ENCODE results near the gene FAIM.
"Not testable (repeated sequence)": the region's sequence is repeated elsewhere in the genome, so short reads cannot be mapped to it uniquely, and the experiment has no call there.

The FAIM gene

GRCh38 chr3:138604106-138604595, 4.4 kb upstream of the FAIM start:
- not testable (repeated sequence) for DNase-seq

DNA sequence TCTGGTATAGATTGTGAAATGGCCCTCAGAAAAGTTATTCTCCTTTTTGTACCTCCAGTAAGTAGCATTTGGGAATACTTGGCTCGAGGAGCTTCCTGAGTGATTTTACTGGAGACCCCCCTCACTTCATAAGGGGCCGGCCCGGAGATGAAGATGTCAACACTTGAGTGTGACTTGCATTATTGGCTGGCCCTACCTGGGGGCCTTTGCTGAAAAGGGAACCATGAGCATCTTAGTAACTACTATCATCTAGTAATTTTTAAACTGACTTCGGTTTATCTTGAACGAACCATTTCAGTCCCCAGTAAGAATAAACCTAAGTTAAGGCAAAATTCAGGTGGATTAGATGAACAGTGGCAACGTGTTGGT, 1.3 kb downstream of the FAIM start:
- no peak for DNase-seq

- DNase-seq, result no peak
Observed at GRCh38 chr3:138615462-138615861, 6.9 kb downstream of the FAIM start.

DNA sequence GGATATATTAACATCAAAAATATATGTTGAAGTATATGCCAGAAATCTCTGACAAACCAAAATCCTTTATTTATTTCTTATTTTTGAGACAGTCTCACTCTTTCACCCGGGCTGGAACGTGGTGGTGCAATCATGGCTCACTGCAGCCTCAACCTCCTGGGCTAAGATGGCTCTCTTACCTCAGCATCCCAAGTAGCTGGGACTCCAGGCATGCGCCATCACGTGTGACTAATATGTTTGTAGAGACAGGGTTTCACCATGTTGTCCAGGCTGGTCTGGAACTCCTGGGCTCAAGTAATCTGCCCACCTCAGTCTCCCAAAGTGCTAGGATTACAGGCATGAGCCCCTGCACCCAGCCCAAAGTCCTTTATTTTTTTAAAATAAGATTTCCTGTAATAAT, 11.9 kb downstream of the FAIM start:
- no peak for DNase-seq

GRCh38 chr3:138624518-138624917, 15.9 kb downstream of the FAIM start:
- no peak for DNase-seq

DNA sequence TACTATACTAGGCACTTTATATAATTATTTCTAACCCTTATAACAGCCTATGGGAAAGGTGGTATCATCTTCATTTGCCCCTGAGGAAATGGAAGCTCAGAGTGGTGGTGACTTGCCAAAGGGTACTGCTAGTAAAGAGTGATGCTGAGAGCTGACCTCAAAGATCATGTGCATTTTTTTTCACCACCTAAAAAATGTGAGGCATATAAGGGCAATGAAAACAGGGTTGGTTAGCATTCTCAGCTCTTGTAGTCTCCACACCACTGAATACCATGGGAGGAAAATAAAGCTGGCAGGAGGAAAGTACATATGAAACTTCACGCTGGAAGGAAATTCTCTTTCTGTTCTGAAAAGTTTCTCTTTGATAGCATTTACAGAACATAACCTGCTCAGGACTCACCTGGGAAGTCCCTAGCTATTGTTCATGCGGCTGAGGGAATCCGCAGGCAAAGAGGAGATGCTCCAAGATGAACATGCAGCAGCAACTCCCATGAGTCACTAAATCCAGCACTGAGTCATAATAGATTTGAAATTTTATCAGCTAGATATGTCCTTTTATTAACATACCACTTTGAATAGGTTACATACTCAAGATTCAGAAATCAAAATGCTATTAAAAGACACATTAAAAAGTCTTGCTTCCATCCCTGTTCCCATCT, 17.3 kb downstream of the FAIM start:
- no peak for DNase-seq

GRCh38 chr3:138629526-138629925, 21.0 kb downstream of the FAIM start:
- DNase-seq, result no peak

- no peak for DNase-seq
Observed at GRCh38 chr3:138638641-138639040, 30.1 kb downstream of the FAIM start.

GRCh38 chr3:138640537-138640936, 32.0 kb downstream of the FAIM start:
- no peak for DNase-seq

- no peak for DNase-seq
Observed at GRCh38 chr3:138642226-138642926, 33.8 kb downstream of the FAIM start.

GRCh38 chr3:138642927-138643253, 34.3 kb downstream of the FAIM start:
- no peak for DNase-seq

- no peak for DNase-seq
Observed at GRCh38 chr3:138646008-138646407, 37.4 kb downstream of the FAIM start.

DNA sequence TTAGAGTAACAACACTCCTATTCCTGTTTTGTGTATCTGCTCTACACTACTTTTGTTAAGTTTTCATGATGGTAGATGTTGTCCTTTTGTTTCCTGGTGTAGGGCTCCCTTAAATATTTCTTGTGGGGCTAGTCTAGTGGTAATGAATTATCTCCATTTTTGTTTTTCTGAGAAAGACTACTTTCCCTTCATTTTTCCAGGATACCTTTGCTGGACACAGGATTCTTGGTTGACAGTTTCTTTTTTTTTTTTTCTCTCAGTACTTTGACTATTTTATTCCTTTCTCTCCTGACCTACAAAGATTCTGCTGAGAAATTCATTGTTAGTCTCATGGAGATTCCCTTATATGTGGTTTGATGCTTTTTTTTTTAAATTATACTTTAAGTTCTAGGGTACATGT, 37.9 kb downstream of the FAIM start:
- no peak for DNase-seq

DNA sequence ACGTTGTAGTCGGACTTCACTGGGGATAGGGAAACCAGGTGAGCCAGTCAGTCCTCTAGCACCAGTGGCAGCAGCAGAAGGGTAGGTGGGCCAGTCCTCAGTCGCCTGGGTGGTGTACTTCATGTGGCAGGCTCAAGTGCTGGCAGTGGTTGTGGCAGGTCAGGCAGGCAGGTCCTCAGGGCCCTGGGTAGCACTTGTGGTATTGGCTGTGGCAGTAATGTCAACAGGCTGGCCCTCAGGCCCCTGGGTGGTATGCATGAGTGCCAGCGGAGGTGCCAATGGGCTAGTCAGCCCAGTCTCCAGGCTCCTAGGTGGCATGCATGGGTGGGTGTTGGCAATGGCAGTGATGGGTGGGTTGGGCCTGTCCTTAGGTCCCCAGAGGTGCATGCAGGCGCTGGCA, 40.6 kb downstream of the FAIM start:
- no peak for DNase-seq

- no peak for DNase-seq
Observed at GRCh38 chr3:138653567-138653966, 45.0 kb downstream of the FAIM start.

DNA sequence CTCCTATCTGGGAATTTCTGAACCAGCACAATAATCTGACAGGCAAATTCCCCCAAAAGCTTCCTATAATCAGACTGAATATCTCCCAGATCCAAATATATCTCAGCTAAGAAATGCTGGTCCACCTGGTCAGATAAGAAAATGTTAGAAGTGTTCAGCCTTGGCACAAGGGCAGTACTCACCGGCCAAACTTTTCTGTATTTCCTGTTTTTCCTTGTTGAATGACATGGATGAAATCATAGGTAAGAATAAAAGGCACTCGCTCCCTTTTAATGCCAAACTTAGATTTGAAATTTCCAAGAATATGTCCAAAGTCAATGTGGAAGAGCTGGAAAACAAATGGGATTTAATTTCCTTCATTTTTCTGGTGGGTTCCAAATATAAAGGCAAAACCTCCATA, 48.9 kb downstream of the FAIM start:
- DNase-seq, result no peak

DNA sequence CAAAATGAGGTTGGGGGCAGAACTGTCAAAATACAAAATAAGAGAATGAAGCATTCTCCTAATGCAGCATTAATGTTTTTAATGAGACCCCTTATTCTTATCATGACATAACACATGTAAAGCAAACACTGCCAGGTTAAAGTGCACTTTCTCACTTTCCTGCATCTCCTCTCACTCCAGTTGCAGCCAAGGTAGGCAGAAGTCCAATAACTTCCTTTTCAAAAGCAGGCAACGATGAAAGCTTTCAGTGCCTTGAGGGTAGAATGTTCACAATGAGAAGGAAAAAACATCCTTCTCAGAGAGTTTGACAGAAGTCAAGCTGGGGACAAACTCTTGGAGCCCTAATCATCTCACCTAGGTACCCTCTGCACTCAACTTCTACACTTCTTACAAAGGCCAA, 59.5 kb downstream of the FAIM start:
- DNase-seq, result no peak

GRCh38 chr3:138670407-138670806, 61.8 kb downstream of the FAIM start:
- DNase-seq, result no peak

DNA sequence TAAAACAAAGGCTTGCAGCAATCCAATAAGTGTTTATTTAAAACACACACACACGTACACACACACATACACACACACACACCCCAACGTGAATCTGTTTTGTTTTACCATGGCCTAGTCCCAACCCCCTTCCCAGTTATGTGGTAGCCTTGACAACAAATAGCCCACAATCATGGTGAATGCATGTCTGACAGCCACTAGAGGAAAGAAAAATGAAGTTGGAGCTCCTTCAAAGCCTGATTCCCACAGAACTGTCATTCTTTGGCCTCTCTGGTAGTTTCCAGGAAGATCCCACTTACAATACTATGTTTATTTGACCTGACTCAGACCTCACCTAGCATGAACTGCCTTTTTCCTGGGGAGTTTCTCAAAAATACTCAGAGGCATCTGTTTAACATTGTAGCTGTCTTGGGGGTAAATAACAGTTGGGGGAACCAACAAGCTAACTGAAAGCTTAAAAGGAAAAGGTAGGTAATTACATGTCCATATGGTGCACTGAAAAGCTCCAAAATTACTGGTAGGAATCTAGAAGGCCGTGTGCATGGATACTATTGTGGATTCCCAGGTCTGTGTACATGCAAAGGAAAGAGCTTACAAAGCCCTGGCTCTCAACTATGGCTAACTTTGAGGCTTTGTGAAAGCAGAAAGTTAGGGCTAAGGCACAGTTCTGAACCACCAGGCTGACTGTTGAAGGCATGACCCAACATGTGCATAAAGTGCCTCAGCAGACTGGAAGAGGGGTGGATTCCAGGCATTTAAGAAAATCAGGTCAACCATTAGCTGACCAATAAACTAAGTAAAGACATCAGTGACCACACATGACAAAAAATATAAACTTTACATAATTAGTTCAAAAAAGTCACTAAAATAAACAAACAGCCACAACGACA, 65.3 kb downstream of the FAIM start:
- DNase-seq, result no peak

- peak in 1 of 2 experiments; percentile 7 for DNase-seq
Observed at GRCh38 chr3:138675393-138675792, 66.8 kb downstream of the FAIM start.

DNA sequence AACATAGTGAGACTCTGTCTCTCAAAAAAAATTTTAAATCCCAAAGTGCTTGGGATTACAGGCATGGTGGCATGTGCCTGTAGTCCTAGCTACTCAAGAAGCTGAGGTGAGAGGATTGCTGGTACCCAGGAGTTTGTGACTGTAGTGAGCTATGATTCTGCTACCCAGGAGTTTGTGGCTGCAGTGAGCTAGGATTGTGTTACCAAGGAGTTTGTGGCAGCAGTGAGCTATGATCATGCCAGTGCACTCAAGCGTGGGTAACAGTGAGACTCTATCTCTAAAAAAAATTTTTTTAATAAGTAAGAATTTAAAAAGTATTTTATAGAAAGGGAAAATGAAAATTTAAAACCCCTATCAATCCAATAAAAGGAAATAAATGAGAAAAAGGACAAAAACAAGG, 69.5 kb downstream of the FAIM start:
- no peak for DNase-seq

- DNase-seq, result no peak
Observed at GRCh38 chr3:138678874-138679392, 70.4 kb downstream of the FAIM start.

- not testable (repeated sequence) for DNase-seq
Observed at GRCh38 chr3:138680974-138681373, 72.4 kb downstream of the FAIM start.

Measured in SW 1271 (cell line).